ENCODE data around the gene VWF. TPM values are rescaled to one million over a fixed set of nuclear protein-coding genes. Genes with fewer than 3 reads are reported as not detected.

Gene VWF
- total and polyA plus RNA-seq, 2 of the 13 experiments (the other 11 are each of a cell fraction or from before 2014, with no cell fraction given) = 0.20 to 0.25 TPM

GRCh38 chr12:5901416-5901815 lies 223.1 kb downstream of the VWF start:
- peaks cover 0 to 12% of the 10 kb centered on the region in 2 experiments; a peak in 2 of 5 replicates for H3K27me3 ChIP-seq (ENCODE audit: control insufficient read depth in 1 of 2, insufficient read depth in 2 of 2, low read length in 2 of 2)
- TF ChIP-seq SNAI1 (CRISPR knock-in tag; IDR thresholded peaks at IDR 0.05; ENCODE audit: borderline replicate concordance) = no peak
- no peak for TF ChIP-seq RBAK (CRISPR knock-in tag; IDR thresholded peaks at IDR 0.05)
- TF ChIP-seq REL (CRISPR knock-in tag; conservative IDR thresholded peaks at IDR 0.05) = no peak
- TF ChIP-seq TFDP1 (CRISPR knock-in tag; IDR thresholded peaks at IDR 0.05; ENCODE audit: borderline replicate concordance) = no peak
- TF ChIP-seq CEBPB (IDR thresholded peaks at IDR 0.05; ENCODE audit: borderline replicate concordance, low read depth, low read length) = 0 out of 2 replicates have a peak, but pooled peaks have one; percentile 23
- no TSS peak for BruUV-seq (replicated peaks)
- H3K36me3 ChIP-seq (replicated peaks in 1 of 2; ENCODE audit: control insufficient read depth in 1 of 2, insufficient read depth in 2 of 2, low read length in 2 of 2) = no peaks in the 10 kb centered on the region
- no peaks in the 10 kb centered on the region for H3K9me3 ChIP-seq (ENCODE audit: low read length)
- H3K27ac ChIP-seq (ENCODE audit: extremely low read length, insufficient read depth, low read length) = no peak overlapping the region
- POLR2A ChIA-PET = no interaction called here
- intact Hi-C loops (cut with micrococcal nuclease; ENCODE audit: unreplicated experiment) (no loop called here), in situ Hi-C loops (cut with HindIII; ENCODE audit: extremely low pct_ligation_motif_present, low pct_unique_long_range_greater_than_20kb) (no loop called here)
- no peak overlapping the region for H3K4me3 ChIP-seq (replicated peaks in 1 of 3; ENCODE audit: insufficient read depth in 1 of 3, low read depth in 2 of 3, low read length in 3 of 3)
- H3K79me2 ChIP-seq (ENCODE audit: insufficient read depth, low read length) = no peaks in the 10 kb centered on the region
- CTCF ChIA-PET (ENCODE audit: low intra/inter-chr PET ratio, low total read pairs) = no interaction called here
- no peaks in the 10 kb centered on the region for H4K20me1 ChIP-seq (ENCODE audit: insufficient read depth, low read length)
- FAIRE-seq (no peak), DNase-seq (ENCODE audit: low spot score) (no peak), ATAC-seq (no peak)
- WGBS (ENCODE audit: low lambda C conversion rate) = 55% methylated on average over 6 of the region's 6 CpGs
- H3K9ac ChIP-seq (ENCODE audit: insufficient read depth, low read depth, low read length) = no peak overlapping the region
- H3K4me1 ChIP-seq (ENCODE audit: insufficient read depth, low read length) = no peaks in the 10 kb centered on the region
- H2AFZ ChIP-seq (ENCODE audit: low read length) = no peak overlapping the region
- H3K4me2 ChIP-seq (ENCODE audit: low read depth, low read length) = no peak overlapping the region

GRCh38 chr12:5900533-5901205 lies 223.8 kb downstream of the VWF start:
- Histone ChIP-seq H3K79me2 (ENCODE audit: insufficient read depth, low read length) (no peaks in the 10 kb centered on the region), H3K4me3 (replicated peaks in 1 of 3; ENCODE audit: insufficient read depth in 1 of 3, low read depth in 2 of 3, low read length in 3 of 3) (no peak overlapping the region), H2AFZ (ENCODE audit: low read length) (no peak overlapping the region), H3K9ac (ENCODE audit: insufficient read depth, low read depth, low read length) (no peak overlapping the region), H4K20me1 (ENCODE audit: insufficient read depth, low read length) (no peaks in the 10 kb centered on the region), H3K36me3 (replicated peaks in 1 of 2; ENCODE audit: control insufficient read depth in 1 of 2, insufficient read depth in 2 of 2, low read length in 2 of 2) (no peaks in the 10 kb centered on the region), H3K27me3 (ENCODE audit: control insufficient read depth in 1 of 2, insufficient read depth in 2 of 2, low read length in 2 of 2) (peaks cover 0 to 12% of the 10 kb centered on the region in 2 experiments; a peak in 2 of 5 replicates), H3K27ac (ENCODE audit: extremely low read length, insufficient read depth, low read length) (no peak overlapping the region), H3K4me2 (ENCODE audit: low read depth, low read length) (no peak overlapping the region), H3K4me1 (ENCODE audit: insufficient read depth, low read length) (no peaks in the 10 kb centered on the region), H3K9me3 (ENCODE audit: low read length) (no peaks in the 10 kb centered on the region)
- intact Hi-C loops (cut with micrococcal nuclease; ENCODE audit: unreplicated experiment) = no loop called here
- no peak for TF ChIP-seq CBX1 (IDR thresholded peaks at IDR 0.05; ENCODE audit: low read depth)
- no peak for TF ChIP-seq ZNF710 (CRISPR knock-in tag; IDR thresholded peaks at IDR 0.05; ENCODE audit: borderline replicate concordance)
- TF ChIP-seq ZSCAN25 (CRISPR knock-in tag; IDR thresholded peaks at IDR 0.05) = no peak
- TF ChIP-seq SALL2 (CRISPR knock-in tag; IDR thresholded peaks at IDR 0.05) = no peak
- TF ChIP-seq ZNF879 (CRISPR knock-in tag; IDR thresholded peaks at IDR 0.05) = no peak
- TF ChIP-seq IKZF1 (IDR thresholded peaks at IDR 0.05) = no peak
- TF ChIP-seq NFATC3 (CRISPR knock-in tag; IDR thresholded peaks at IDR 0.05) = no peak
- TF ChIP-seq MIXL1 (CRISPR knock-in tag; IDR thresholded peaks at IDR 0.05) = no peak
- TF ChIP-seq ZKSCAN5 (CRISPR knock-in tag; IDR thresholded peaks at IDR 0.05) = no peak
- no peak for DNase-seq (ENCODE audit: low spot score)
- POLR2A ChIA-PET = no interaction called here
- WGBS (ENCODE audit: low lambda C conversion rate) = 3% methylated on average over 15 of the region's 15 CpGs
- in situ Hi-C loops (cut with HindIII; ENCODE audit: extremely low pct_ligation_motif_present, low pct_unique_long_range_greater_than_20kb) = no loop called here
- CTCF ChIA-PET (ENCODE audit: low intra/inter-chr PET ratio, low total read pairs) = no interaction called here
- BruUV-seq (replicated peaks) = no TSS peak
- ATAC-seq = no peak
- FAIRE-seq = no peak

All from HepG2 (cell line).